ENCODE results near the gene TDRKH.
"Not testable (repeated sequence)": the region's sequence is repeated elsewhere in the genome, so short reads cannot be mapped to it uniquely, and the experiment has no call there.

The TDRKH gene

GRCh38 chr1:151769270-151769669 is 21.0 kb downstream of the TDRKH start:
- FAIRE-seq: not testable (repeated sequence)

GRCh38 chr1:151768351-151769066 is 21.8 kb downstream of the TDRKH start:
- not testable (repeated sequence) for DNase-seq (ENCODE audit: insufficient read length, low spot score)

More at GRCh38 chr1:151769270-151769669, 21.0 kb downstream of the TDRKH start:
- not testable (repeated sequence) for DNase-seq (ENCODE audit: insufficient read length, low spot score)

GRCh38 chr1:151763990-151764389 is 26.3 kb downstream of the TDRKH start:
- DNase-seq (ENCODE audit: insufficient read length, low spot score) (no peak), FAIRE-seq (no peak)

More at GRCh38 chr1:151768351-151769066, 21.8 kb downstream of the TDRKH start:
- FAIRE-seq: not testable (repeated sequence)

- peak; percentile 20 for FAIRE-seq
- peak; percentile 89 for DNase-seq (ENCODE audit: insufficient read length, low spot score)
Measured at GRCh38 chr1:151762941-151763921, 27.1 kb downstream of the TDRKH start, which contains the start of gene MRPL9. TSS of gene MRPL9 (minus strand) at chr1:151763496. CDS start at chr1:151763479, 17 bp downstream.

GRCh38 chr1:151760597-151761385 is 29.5 kb downstream of the TDRKH start:
- no peak for FAIRE-seq
- no peak for DNase-seq (ENCODE audit: insufficient read length, low spot score)

- FAIRE-seq: no peak
- DNase-seq (ENCODE audit: insufficient read length, low spot score): no peak
Measured at GRCh38 chr1:151759241-151759640, 31.1 kb downstream of the TDRKH start.

- no peak for FAIRE-seq
- DNase-seq (ENCODE audit: insufficient read length, low spot score): no peak
Measured at GRCh38 chr1:151756291-151756690, 34.0 kb downstream of the TDRKH start.

GRCh38 chr1:151741516-151741915 is 48.8 kb downstream of the TDRKH start:
- FAIRE-seq: no peak
- DNase-seq (ENCODE audit: insufficient read length, low spot score): no peak

GRCh38 chr1:151739590-151740355 is 50.5 kb downstream of the TDRKH start:
- no peak for FAIRE-seq
- DNase-seq (ENCODE audit: insufficient read length, low spot score): no peak

GRCh38 chr1:151737479-151737878 is 52.8 kb downstream of the TDRKH start:
- FAIRE-seq: no peak

GRCh38 chr1:151737026-151737425 is 53.3 kb downstream of the TDRKH start:
- FAIRE-seq: no peak
- DNase-seq (ENCODE audit: insufficient read length, low spot score): no peak

More at GRCh38 chr1:151737479-151737878, 52.8 kb downstream of the TDRKH start:
- no peak for DNase-seq (ENCODE audit: insufficient read length, low spot score)

GRCh38 chr1:151733995-151734394 is 56.3 kb downstream of the TDRKH start:
- not testable (repeated sequence) for DNase-seq (ENCODE audit: insufficient read length, low spot score); FAIRE-seq

GRCh38 chr1:151733126-151733525 is 57.2 kb downstream of the TDRKH start:
- no peak for FAIRE-seq

GRCh38 chr1:151729966-151730291 is 60.4 kb downstream of the TDRKH start:
- DNase-seq (ENCODE audit: insufficient read length, low spot score): no peak
- no peak for FAIRE-seq

More at GRCh38 chr1:151733126-151733525, 57.2 kb downstream of the TDRKH start:
- DNase-seq (ENCODE audit: insufficient read length, low spot score): no peak

- DNase-seq (ENCODE audit: insufficient read length, low spot score): no peak
- FAIRE-seq: no peak
Measured at GRCh38 chr1:151729157-151729965, 60.9 kb downstream of the TDRKH start.

- DNase-seq (ENCODE audit: insufficient read length, low spot score): no peak
Measured at GRCh38 chr1:151728151-151729054, 61.9 kb downstream of the TDRKH start.

GRCh38 chr1:151723726-151724370 is 66.5 kb downstream of the TDRKH start:
- FAIRE-seq (no peak), DNase-seq (ENCODE audit: insufficient read length, low spot score) (no peak)

More at GRCh38 chr1:151728151-151729054, 61.9 kb downstream of the TDRKH start:
- FAIRE-seq: no peak
